CD4-positive, alpha-beta T cell treated with Interleukin-10 for 1 hour (primary cell): ENCODE data around the gene ROBO1.

Experiments used
- DNase-seq: peaks from one replicate; pipeline ENCODE4 v3.0.0-alpha.2; 2020

ROBO1 gene

GRCh38 chr3:78644847-78645246 is 1123.0 kb downstream of the ROBO1 start:
- no peak for DNase-seq

GRCh38 chr3:78642226-78643035 is 1125.4 kb downstream of the ROBO1 start:
- DNase-seq = no peak

DNA sequence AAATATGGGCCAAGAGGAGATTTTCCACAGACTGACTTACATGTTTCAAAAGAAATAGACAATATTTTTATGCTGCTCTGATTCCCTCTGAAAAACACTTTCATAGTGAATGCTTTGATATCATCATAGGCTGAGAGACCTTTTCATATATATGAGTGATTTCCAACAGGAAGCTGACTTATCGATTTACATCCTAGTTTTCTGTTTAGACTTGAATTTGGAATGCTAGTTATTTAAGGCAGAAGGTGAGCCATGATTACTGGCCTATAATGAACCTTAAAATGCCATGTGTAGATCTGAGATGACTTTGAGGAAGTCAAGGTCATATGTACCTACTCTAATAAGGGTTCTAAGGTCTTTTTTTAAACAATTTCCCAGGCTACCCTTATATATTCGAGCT is 1126.1 kb downstream of the ROBO1 start:
- DNase-seq = no peak

DNA sequence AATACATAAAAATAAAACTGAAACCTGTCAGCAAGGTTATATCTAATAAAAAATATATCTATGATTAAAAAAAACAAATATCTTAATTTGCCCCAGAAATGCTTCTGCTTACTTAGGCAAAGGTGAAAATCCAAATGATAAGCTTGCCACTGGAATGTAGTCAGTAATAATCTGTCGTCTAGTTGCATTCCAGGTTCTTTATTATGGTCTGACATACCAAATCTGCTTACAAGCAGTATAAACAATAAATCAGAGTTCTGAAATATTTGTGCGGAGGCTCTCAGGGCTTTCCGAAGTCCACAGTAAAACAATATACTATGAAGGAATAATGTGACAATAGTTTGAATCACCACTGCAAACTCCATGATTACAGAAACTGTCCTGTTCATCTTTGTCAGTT is 1133.5 kb downstream of the ROBO1 start:
- no peak for DNase-seq

DNA sequence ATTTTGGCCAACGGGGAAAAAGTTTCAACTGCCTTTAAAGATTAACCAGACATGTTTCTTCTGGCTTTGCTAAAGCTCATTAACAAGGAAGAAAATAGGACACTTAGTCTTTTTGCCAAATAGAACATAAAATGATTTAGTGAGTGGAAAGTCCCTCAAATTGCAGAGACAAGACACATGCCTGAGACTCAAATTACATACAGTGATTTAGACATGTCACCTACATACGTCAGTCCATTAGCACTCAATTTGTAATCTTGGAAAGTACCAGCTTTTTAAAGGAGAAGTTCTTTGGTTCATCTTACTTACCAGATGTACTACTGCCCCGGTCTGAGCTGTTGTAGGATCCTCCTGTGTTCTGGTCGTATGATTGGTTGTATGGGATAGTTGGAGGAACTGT is 1134.2 kb downstream of the ROBO1 start:
- no peak for DNase-seq

GRCh38 chr3:78632925-78633553 is 1134.8 kb downstream of the ROBO1 start:
- DNase-seq = no peak

- no peak for DNase-seq
These were observed 1138.3 kb downstream of the ROBO1 start for GRCh38 chr3:78629544-78629943.

DNA sequence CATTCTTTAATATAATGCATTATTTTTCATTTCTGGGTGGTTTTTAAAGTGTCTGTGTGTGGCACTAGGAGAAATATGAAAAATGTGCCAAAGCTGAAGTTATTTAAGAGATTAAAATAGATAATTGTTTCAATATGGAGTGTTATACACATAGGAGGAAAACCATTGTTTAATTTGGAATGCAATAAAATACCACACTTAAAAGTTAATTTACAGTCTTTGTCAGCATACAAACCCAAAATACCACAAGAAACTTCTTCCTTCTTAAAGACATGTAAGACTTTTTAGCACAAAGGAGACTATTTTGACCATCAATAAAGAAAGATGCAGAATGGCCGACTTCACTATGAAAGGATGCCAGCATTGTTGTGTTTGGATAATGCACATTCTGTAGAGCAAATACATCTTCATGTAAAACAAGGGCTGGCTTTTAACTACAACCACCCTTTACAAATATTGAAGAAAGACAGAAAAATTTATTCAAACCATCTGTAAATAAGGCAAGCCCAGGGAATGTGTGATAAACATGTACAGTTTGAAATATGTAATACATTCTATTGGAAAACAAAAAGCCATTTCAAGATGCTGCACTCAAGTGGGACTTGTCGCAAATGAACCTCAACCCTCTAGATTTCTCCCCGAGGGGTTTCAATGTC is 1146.6 kb downstream of the ROBO1 start:
- no peak for DNase-seq

GRCh38 chr3:78614486-78614885 is 1153.3 kb downstream of the ROBO1 start:
- DNase-seq = no peak

DNA sequence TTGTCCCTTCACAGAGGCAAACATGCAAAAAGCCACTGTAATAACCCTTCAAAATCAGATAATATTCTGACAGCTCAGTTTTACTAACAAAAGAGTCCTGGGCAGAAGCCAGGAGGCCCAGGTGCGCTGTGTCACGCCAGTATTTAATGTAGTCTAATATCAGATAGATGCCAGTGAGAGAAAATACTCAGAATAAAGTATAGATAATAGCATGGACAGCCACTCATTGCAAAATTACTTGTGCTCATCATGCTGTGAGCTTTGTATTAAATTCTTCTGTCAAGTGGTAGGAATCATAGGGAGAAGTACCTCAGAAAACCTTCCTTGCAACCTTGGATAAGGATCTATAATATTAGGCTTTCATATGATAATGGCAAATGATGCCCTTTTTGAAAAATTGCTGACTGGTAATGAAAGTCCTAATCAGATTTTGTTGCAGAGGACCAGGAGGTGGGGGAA is 1154.3 kb downstream of the ROBO1 start:
- no peak for DNase-seq

GRCh38 chr3:78611278-78611677 is 1156.5 kb downstream of the ROBO1 start:
- no peak for DNase-seq

- no peak for DNase-seq
These were observed 1157.2 kb downstream of the ROBO1 start for GRCh38 chr3:78610462-78611125.

DNA sequence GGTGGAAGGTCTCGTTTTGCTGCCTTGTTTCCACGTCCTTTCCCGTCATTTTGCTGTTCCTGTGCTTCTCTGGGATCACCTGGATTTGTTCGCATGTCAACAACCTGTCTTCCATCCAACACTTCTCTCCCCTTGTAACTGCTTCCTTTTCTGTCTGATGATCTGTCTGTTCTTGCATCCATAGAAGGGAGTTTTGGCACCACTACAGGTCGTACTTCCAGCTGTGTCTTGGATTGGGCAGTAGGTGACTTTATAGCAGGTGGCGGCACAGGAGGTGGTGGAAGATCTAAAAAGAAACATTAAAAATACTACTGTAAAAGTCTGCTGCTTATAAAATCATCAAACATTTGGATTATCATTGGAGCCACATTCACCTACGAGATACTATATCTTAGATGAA is 1161.0 kb downstream of the ROBO1 start:
- DNase-seq = no peak

DNA sequence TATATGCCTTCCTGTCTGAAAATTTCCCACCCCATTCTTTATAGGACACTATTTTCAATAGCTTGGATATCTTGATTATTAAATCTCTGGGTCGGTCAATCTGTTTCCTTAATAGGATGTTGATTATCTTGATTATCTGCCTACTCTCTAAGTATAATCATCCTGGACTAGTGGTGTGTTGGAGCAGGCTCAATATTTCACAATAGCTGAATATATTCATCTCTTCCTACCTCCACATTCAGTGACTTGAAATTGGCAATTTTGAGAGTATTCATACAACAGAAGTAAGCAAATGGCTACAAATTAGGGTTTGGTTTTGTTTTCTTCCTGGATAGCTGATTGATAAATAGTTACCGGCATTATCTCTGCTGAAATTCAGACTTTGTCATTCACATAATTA is 1162.6 kb downstream of the ROBO1 start:
- no peak for DNase-seq

- DNase-seq = no peak
These were observed 1163.5 kb downstream of the ROBO1 start for GRCh38 chr3:78604341-78604740.

DNA sequence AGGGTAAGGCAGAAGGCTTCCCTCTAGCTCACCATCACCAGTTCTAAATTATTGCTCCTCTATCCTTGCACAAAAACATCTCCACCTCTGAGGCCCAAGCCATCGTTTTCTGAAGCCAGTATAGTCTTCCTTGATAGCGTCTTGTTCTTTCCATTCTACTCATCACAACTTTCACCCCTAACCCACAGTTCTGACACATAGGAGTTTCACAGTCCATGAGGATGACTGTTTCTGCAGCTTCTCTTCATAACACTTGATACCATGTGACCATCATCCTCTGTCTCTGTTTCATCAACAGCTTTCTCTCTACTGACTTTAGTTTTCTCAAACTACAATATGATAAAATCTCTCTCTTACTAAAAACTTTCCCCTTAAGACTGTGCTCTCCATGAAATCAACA is 1166.5 kb downstream of the ROBO1 start:
- no peak for DNase-seq

GRCh38 chr3:78589778-78590177 is 1178.0 kb downstream of the ROBO1 start:
- DNase-seq = no peak

DNA sequence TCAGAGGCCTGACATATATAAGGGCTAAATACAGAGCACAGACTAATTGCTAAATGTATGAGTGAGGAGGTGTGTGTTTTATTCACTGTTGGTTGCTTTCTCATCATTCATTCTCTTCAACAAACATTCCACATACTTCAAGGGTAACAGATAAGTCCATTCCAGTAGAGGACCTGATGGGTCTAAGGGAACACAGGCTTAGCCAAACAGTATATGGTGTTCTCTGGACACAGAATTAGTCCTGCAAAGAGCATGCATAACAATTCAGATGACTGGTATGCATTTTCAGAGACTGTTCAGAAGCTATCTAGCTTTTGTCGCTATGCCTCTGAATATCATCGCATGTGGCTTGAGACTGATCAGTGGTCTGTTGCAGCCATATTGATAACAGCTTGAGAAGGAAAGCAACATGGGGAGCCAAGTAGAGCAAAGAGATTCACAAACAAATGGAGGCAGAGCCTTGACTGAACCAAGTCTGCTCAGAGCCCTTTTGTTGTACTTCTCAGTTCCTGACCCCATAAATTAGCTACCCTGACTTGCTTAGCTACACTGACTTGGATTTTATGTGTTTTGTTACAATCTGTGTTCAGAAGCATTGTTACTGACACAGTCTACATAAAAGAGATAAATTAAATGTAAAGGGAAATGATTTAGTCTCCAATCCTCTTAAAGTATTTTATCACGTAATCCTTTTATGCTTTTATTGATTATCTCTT is 1178.7 kb downstream of the ROBO1 start:
- DNase-seq = no peak

- no peak for DNase-seq
These were observed 1187.1 kb downstream of the ROBO1 start for GRCh38 chr3:78580681-78581080.

DNA sequence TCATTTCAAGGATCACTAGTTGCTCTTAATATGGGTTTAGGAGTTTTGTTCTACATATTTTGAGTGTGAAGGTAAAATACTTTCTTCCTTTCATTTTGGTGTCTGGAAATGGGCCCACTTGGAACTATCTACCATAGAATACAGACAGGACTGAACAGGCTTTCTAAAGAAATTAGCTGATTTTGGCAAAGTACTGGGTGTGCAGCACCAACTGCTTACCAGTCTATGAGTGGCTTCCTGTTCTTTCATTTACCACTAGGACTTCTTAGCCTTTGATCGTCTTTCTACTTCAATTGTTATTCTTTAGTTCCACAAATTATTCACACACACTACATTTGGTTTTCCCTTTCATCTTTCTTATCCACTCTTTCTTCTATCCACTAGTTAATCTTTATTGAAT is 1196.3 kb downstream of the ROBO1 start:
- no peak for DNase-seq

DNA sequence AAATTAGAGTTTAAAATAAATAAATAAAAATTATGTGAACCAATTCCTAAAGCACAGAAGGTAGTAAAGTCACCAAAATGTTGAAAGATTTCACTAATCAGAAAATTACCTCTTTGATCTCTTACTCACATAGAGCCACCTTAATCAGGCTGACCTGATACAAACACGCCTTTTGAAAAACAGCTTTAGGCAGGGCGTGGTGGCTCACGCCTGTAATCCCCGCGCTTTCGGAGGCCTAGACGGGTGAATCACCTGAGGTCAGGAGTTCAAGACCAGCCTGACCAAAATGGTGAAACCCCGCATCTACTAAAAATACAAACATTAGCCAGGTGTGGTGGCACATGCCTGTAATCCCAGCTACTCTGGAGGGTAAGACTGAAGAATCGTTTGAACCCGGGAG is 1197.3 kb downstream of the ROBO1 start:
- DNase-seq = no peak

DNA sequence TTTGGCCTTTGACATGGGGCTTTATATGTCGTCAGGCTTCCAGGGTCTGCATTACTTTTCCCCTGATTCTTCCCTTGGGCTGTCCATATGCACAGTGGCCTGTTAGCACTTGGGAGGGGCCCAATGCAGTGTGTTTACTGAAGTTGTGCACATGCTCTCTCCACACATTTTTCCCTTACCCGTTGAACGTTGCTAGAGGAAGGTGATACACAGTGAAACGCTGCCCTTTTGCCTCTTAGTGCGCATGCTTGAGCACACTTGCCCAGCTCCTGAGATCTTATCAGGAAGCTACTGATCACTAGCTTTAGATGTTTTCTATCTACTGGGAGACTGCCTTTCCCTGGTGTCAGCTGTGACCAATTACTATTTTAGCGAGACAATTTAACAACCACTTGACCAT is 1198.0 kb downstream of the ROBO1 start:
- no peak for DNase-seq

DNA sequence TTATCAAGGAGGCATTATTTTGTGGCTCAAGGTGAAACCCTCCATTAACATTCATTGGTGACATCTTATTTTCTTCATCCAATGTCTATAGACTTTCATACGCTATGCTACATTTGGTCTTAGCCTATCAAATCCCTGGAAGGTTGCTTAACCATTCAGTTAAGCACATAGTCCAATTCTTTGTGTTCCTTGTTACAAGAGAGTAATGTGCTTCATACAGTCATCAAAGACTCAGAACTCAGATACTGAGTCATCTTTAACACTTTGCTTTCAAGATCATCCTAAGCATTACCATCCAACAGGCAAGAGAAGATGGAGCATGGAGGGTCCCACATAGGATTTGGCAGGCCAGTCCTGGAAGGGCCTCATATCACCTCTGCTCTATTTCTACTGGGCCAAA is 1202.1 kb downstream of the ROBO1 start:
- DNase-seq = no peak
